ENCODE results near the gene PAGE3.
A peak's percentile ranks its signal among the peaks of the same experiment; 100 is the strongest.

PAGE3 gene

GRCh38 chrX:55240788-55241340 is 23.9 kb downstream of the PAGE3 start (continued):
- no peak for TF ChIP-seq CSRNP3 (CRISPR knock-in tag; IDR thresholded peaks at IDR 0.05)

- TF ChIP-seq GLIS3 (CRISPR knock-in tag; IDR thresholded peaks at IDR 0.05): no peak
- TF ChIP-seq TSHZ2 (CRISPR knock-in tag; IDR thresholded peaks at IDR 0.05): no peak
- no peak for TF ChIP-seq CSDC2 (CRISPR knock-in tag; IDR thresholded peaks at IDR 0.05)
- TF ChIP-seq ZNF70 (CRISPR knock-in tag; IDR thresholded peaks at IDR 0.05): no peak
- no peak for TF ChIP-seq ZFP3 (CRISPR knock-in tag; IDR thresholded peaks at IDR 0.05)
- no peak for TF ChIP-seq TCF4 (CRISPR knock-in tag; IDR thresholded peaks at IDR 0.05; ENCODE audit: borderline replicate concordance)
- TF ChIP-seq CSRNP3 (CRISPR knock-in tag; IDR thresholded peaks at IDR 0.05): no peak
- TF ChIP-seq RARB (CRISPR knock-in tag; IDR thresholded peaks at IDR 0.05): no peak
- no peak for TF ChIP-seq OSR1 (CRISPR knock-in tag; IDR thresholded peaks at IDR 0.05)
- no peak for TF ChIP-seq ZFP30 (CRISPR knock-in tag; IDR thresholded peaks at IDR 0.05)
- no peak for ATAC-seq
Observed at GRCh38 chrX:55220119-55220794, 44.5 kb downstream of the PAGE3 start, which contains the start of gene PAGE5. Gene PAGE5 (plus strand): TSS chrX:55220346. CDS start chrX:55221383, 1,037 bp downstream.

GRCh38 chrX:55213381-55213780 is 51.3 kb downstream of the PAGE3 start:
- no peak for ATAC-seq

GRCh38 chrX:55210931-55211677 is 53.6 kb downstream of the PAGE3 start:
- ATAC-seq: peak; percentile 61
- no peak for TF ChIP-seq ZFP3 (CRISPR knock-in tag; IDR thresholded peaks at IDR 0.05)

More at GRCh38 chrX:55213381-55213780, 51.3 kb downstream of the PAGE3 start:
- no peak for TF ChIP-seq ZFP30 (CRISPR knock-in tag; IDR thresholded peaks at IDR 0.05)
- TF ChIP-seq TCF4 (CRISPR knock-in tag; IDR thresholded peaks at IDR 0.05; ENCODE audit: borderline replicate concordance): no peak
- TF ChIP-seq ZNF70 (CRISPR knock-in tag; IDR thresholded peaks at IDR 0.05): no peak
- no peak for TF ChIP-seq ISL1 (CRISPR knock-in tag; IDR thresholded peaks at IDR 0.05)
- TF ChIP-seq BACH2 (CRISPR knock-in tag; IDR thresholded peaks at IDR 0.05; ENCODE audit: borderline replicate concordance): no peak
- TF ChIP-seq CSDC2 (CRISPR knock-in tag; IDR thresholded peaks at IDR 0.05): no peak
- no peak for TF ChIP-seq TSHZ2 (CRISPR knock-in tag; IDR thresholded peaks at IDR 0.05)
